GM20000 (cell line): ENCODE data around the gene COL6A3.

Experiments
- DNase-seq: peaks from one replicate; pipeline ENCODE4 v3.0.0; 2012; ENCODE audit warnings: low spot score
- CTCF ChIP-seq: IDR thresholded peaks from 2 replicates; pipeline ENCODE4 v1.5.1; 2012; ENCODE audit warnings: mild to moderate bottlenecking, control low read depth; ENCODE audit errors: extremely low read depth, missing control alignments

Gene COL6A3

DNA sequence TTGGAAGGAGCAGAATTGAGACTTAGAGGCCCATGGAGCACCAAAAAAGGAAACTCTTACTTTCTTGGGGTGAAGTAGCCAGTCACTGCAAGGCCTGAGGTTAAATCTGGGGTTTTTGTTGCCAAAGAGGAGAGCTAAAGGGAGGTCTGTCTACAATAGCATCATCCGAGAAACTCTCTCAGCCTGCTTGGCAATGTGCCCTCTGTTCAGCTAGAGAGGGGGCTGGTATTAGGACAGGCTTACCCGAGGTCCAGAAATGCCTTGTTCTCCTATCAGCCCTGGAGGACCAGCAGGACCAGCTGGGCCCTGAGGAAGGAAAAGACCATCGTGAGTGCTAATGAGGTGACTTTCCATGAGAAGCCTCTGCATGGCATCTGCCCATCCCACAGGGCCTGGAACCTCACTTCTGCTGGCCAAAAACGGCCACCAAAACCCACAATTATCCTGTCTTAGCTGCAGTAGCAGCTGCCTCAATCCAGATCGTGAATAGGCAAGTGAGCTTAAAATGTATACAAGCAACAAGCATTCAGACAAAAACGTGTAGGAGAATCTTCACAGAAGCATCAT lies 61.6 kb downstream of the COL6A3 start:
- DNase-seq: no peak
- TF ChIP-seq CTCF: no peak

GRCh38 chr2:237351796-237352195 lies 62.2 kb downstream of the COL6A3 start:
- TF ChIP-seq CTCF: no peak
- DNase-seq: no peak

GRCh38 chr2:237351046-237351445 lies 62.9 kb downstream of the COL6A3 start:
- no peak for TF ChIP-seq CTCF
- no peak for DNase-seq

GRCh38 chr2:237350597-237350996 lies 63.4 kb downstream of the COL6A3 start:
- no peak for DNase-seq

GRCh38 chr2:237350070-237350469 lies 63.9 kb downstream of the COL6A3 start:
- DNase-seq: no peak
- no peak for TF ChIP-seq CTCF

More at GRCh38 chr2:237350597-237350996, 63.4 kb downstream of the COL6A3 start:
- no peak for TF ChIP-seq CTCF

DNA sequence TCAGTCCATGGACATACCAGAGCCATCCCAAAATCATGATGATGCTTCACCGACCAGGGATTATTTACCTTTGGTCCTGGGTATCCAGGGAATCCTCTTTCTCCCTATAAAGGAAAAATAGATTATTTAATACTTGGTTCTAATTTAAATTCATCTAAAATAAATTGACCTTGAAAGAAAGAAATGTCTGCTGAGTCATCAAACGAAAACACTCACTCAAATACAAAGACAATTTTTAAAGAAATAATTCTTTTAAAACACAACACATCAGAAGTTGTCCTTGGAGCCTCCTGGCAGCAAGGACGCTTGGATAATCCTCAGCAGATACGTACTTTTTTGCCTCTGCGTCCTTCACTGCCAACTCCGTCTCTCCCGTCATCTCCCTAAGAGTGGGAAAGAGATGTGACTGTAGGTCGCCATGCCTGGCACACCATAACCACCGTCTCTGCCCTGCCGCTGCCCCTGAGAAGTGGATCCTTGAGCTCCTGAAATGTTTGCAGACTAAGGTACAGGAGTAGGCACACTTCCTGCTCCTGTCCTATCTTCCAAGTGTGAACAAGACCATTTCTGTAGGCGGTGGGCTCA lies 65.6 kb downstream of the COL6A3 start:
- TF ChIP-seq CTCF: no peak
- no peak for DNase-seq

DNA sequence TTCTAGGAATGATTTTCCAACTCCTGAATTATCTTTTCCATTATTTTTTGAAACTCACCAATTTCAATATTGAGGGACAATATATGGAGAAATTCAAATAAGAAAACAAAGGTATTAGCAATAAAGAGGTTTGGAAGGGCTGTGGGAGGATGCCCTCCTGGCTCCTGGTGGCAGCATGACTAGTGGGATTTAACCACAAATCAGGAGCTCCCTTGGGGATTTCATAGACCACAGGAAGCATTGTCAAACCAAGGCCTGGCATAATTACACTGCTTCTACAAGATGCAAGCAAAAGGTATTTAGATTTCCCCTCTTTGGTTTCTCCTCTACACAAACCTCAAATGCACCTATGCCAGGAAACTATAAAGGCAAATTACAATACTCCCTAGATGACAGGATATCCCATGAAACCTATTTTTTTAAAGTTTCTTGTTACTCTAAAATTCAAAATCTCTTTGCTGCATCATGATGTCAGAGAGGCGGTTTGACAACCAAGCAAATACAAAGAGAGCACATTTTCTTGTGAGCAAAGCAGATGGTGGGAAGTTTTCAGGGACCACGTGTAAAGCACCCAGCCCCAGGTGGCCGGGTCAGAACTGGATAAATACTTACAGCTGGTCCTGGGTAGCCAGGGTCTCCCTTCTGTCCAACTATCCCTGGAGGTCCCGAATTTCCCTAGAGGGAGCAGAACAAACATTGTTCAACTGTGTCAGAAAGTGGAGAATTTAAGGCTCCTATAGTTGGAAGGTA lies 67.9 kb downstream of the COL6A3 start:
- TF ChIP-seq CTCF: no peak
- DNase-seq: no peak
